Activated naive CD4-positive, alpha-beta T cell treated with anti-CD3 and anti-CD28 coated beads, Interleukin-2, amount 50 U/mL, for 24 hours (primary cell): ENCODE data around the gene PTPRD.
"Not testable (repeated sequence)": the region's sequence is repeated elsewhere in the genome, so short reads cannot be mapped to it uniquely, and the experiment has no call there.

Experiments
- H3K27ac Mint-ChIP-seq: one replicate; pipeline ENCODE4 v1.8.0; 2021; ENCODE audit warnings: mild to moderate bottlenecking, mixed read lengths
- H3K27me3 Mint-ChIP-seq: one replicate; pipeline ENCODE4 v1.8.0; 2021; ENCODE audit warnings: mixed read lengths
- H3K36me3 Mint-ChIP-seq: one replicate; pipeline ENCODE4 v1.8.0; 2021; ENCODE audit warnings: mixed read lengths
- H3K4me1 Mint-ChIP-seq: one replicate; pipeline ENCODE4 v1.8.0; 2021; ENCODE audit warnings: mixed read lengths
- H3K4me3 Mint-ChIP-seq: one replicate; pipeline ENCODE4 v1.8.0; 2021; ENCODE audit warnings: mild to moderate bottlenecking, mixed read lengths
- H3K9me3 Mint-ChIP-seq: one replicate; pipeline ENCODE4 v1.8.0; 2021; ENCODE audit warnings: mixed read lengths

PTPRD gene

GRCh38 chr9:10396615-10397014, 216.2 kb downstream of the PTPRD start:
- no peak overlapping the region for H3K4me3 Mint-ChIP-seq
- no peaks in the 10 kb centered on the region for H3K9me3 Mint-ChIP-seq
- H3K36me3 Mint-ChIP-seq, result no peaks in the 10 kb centered on the region
- no peaks in the 10 kb centered on the region for H3K27me3 Mint-ChIP-seq
- no peak overlapping the region for H3K27ac Mint-ChIP-seq
- no peaks in the 10 kb centered on the region for H3K4me1 Mint-ChIP-seq

DNA sequence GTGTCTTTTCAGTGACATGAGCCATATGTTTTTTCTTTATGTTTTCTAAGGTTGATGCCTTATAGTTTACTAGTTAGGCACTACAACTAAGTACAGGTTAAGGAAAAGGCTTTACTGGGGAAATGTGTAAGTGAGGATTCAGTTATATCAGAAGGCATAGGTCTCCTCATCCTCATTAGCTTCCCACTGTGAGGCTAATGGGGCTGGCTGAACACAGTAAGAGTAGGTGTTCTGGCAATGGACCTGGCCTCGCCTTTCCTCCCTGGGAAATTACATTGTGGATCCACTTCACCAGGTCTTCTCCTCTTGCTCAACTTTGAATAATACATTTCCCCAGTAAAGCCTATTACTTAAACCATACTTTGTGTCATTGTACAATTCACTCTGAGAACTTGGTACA, 225.5 kb downstream of the PTPRD start:
- H3K36me3 Mint-ChIP-seq, result no peaks in the 10 kb centered on the region
- H3K4me3 Mint-ChIP-seq, result no peak overlapping the region
- H3K27me3 Mint-ChIP-seq, result no peaks in the 10 kb centered on the region
- H3K9me3 Mint-ChIP-seq, result peaks cover 11% of the 10 kb centered on the region
- no peaks in the 10 kb centered on the region for H3K4me1 Mint-ChIP-seq
- no peak overlapping the region for H3K27ac Mint-ChIP-seq

DNA sequence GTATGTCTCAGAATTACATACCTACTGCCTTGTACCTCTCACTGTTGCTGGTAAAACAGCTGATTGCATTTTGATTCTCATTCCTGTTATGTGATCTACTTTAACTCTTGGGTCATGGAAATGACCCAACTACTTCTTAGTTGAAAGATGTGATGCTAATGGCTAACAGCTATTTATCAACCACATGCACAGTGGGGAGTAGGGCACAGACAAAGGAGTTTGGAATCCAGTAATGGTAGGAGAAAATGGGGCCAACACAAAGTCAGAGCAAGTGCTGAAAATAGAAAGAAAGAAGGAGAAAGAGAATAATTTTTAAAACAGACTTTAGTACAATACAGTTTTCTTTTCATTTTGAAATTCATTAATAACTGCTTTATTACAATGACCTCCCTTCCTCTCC, 241.0 kb downstream of the PTPRD start:
- Mint-ChIP-seq H3K4me3 (no peak overlapping the region), H3K36me3 (no peaks in the 10 kb centered on the region), H3K9me3 (no peaks in the 10 kb centered on the region), H3K27ac (no peak overlapping the region), H3K27me3 (no peaks in the 10 kb centered on the region), H3K4me1 (no peaks in the 10 kb centered on the region)

- Mint-ChIP-seq H3K27me3 (no peaks in the 10 kb centered on the region), H3K9me3 (no peaks in the 10 kb centered on the region), H3K4me3 (no peak overlapping the region), H3K4me1 (no peaks in the 10 kb centered on the region), H3K27ac (no peak overlapping the region), H3K36me3 (no peaks in the 10 kb centered on the region)
Observed at GRCh38 chr9:10366171-10366779, 246.5 kb downstream of the PTPRD start.

GRCh38 chr9:10354591-10354990, 258.2 kb downstream of the PTPRD start:
- no peak overlapping the region for H3K4me3 Mint-ChIP-seq
- H3K27me3 Mint-ChIP-seq, result no peaks in the 10 kb centered on the region
- H3K36me3 Mint-ChIP-seq, result no peaks in the 10 kb centered on the region
- H3K9me3 Mint-ChIP-seq, result no peaks in the 10 kb centered on the region
- no peak overlapping the region for H3K27ac Mint-ChIP-seq
- no peaks in the 10 kb centered on the region for H3K4me1 Mint-ChIP-seq

DNA sequence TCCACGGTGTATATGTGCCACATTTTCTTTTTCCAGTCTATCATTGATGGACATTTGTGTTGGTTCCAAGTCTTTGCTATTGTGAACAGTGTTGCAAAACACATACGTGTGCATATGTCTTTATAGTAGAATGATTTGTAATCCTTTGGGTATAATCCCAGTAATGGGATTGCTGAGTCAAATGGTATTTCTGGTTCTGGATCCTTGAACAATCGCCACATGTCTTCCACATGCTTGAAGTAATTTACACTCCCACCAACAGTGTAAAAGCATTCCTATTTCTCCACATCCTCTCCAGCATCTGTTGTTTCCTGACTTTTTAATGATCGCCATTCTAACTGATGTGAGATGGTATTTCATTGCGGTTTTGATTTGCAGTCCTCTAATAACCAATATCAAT, 267.2 kb downstream of the PTPRD start:
- H3K27ac Mint-ChIP-seq, H3K4me1 Mint-ChIP-seq, H3K4me3 Mint-ChIP-seq, H3K27me3 Mint-ChIP-seq, H3K36me3 Mint-ChIP-seq, H3K9me3 Mint-ChIP-seq: not testable (repeated sequence)

- no peak overlapping the region for H3K4me3 Mint-ChIP-seq
- H3K27me3 Mint-ChIP-seq, result no peaks in the 10 kb centered on the region
- H3K36me3 Mint-ChIP-seq, result no peaks in the 10 kb centered on the region
- no peak overlapping the region for H3K27ac Mint-ChIP-seq
- H3K4me1 Mint-ChIP-seq, result no peaks in the 10 kb centered on the region
- peaks cover 11% of the 10 kb centered on the region for H3K9me3 Mint-ChIP-seq
Observed at GRCh38 chr9:10341057-10341456, 271.7 kb downstream of the PTPRD start.

- H3K4me1 Mint-ChIP-seq, result no peaks in the 10 kb centered on the region
- peaks cover 21% of the 10 kb centered on the region for H3K9me3 Mint-ChIP-seq
- no peaks in the 10 kb centered on the region for H3K27me3 Mint-ChIP-seq
- H3K36me3 Mint-ChIP-seq, result no peaks in the 10 kb centered on the region
- no peak overlapping the region for H3K27ac Mint-ChIP-seq
- H3K4me3 Mint-ChIP-seq, result no peak overlapping the region
Observed at GRCh38 chr9:10339152-10339551, 273.6 kb downstream of the PTPRD start.

GRCh38 chr9:10331157-10331556, 281.6 kb downstream of the PTPRD start:
- no peaks in the 10 kb centered on the region for H3K4me1 Mint-ChIP-seq
- H3K27me3 Mint-ChIP-seq, result no peaks in the 10 kb centered on the region
- H3K4me3 Mint-ChIP-seq, result no peak overlapping the region
- H3K36me3 Mint-ChIP-seq, result no peaks in the 10 kb centered on the region
- peaks cover 11% of the 10 kb centered on the region for H3K9me3 Mint-ChIP-seq
- H3K27ac Mint-ChIP-seq, result no peak overlapping the region

DNA sequence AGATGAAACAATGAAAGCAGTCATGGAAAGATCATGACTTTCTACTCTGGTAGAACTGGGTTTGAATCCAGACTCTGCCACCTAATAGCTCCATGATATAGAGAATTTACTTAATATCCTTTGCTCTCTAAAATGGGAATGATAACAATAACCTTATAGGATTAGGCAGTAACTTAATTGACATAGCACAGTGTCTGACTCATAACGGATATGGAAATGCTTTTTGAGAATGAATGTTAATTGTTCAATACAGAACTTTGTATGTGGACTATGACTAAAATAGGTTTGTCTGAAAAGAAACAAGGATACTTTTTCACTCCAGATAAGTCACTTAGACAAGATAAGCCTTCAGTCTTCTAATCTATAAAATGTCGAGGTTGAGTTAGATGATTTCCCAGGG, 330.7 kb downstream of the PTPRD start:
- Mint-ChIP-seq H3K27ac (no peak overlapping the region), H3K4me1 (no peaks in the 10 kb centered on the region), H3K9me3 (no peaks in the 10 kb centered on the region), H3K36me3 (no peaks in the 10 kb centered on the region), H3K4me3 (no peak overlapping the region), H3K27me3 (no peaks in the 10 kb centered on the region)

- no peaks in the 10 kb centered on the region for H3K36me3 Mint-ChIP-seq
- H3K9me3 Mint-ChIP-seq, result no peaks in the 10 kb centered on the region
- H3K4me3 Mint-ChIP-seq, result no peak overlapping the region
- no peaks in the 10 kb centered on the region for H3K27me3 Mint-ChIP-seq
- no peak overlapping the region for H3K27ac Mint-ChIP-seq
- H3K4me1 Mint-ChIP-seq, result no peaks in the 10 kb centered on the region
Observed at GRCh38 chr9:10274988-10275387, 337.8 kb downstream of the PTPRD start.

- Mint-ChIP-seq H3K9me3 (no peaks in the 10 kb centered on the region), H3K27ac (no peak overlapping the region), H3K27me3 (no peaks in the 10 kb centered on the region), H3K4me1 (no peaks in the 10 kb centered on the region), H3K36me3 (no peaks in the 10 kb centered on the region), H3K4me3 (no peak overlapping the region)
Observed at GRCh38 chr9:10274175-10274574, 338.6 kb downstream of the PTPRD start.

DNA sequence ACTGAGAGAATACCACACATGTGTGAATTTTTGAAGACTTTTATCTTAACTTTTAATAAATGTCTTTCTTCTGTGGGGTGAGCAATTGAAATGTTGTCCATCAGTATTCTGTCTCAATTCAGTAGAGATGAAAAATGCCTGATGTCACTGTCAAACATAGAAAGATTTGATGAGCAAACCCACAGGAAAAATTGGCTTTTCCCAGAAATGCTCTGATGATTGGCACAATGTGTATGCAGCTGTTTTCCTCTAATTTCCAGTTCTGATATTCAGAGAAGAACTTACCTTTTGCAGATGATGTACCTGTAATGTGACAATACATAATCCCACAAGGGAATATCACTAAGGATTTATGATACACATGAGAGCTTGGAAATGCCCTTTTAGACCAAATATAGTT, 340.0 kb downstream of the PTPRD start:
- no peaks in the 10 kb centered on the region for H3K36me3 Mint-ChIP-seq
- no peak overlapping the region for H3K4me3 Mint-ChIP-seq
- H3K4me1 Mint-ChIP-seq, result no peaks in the 10 kb centered on the region
- H3K9me3 Mint-ChIP-seq, result no peaks in the 10 kb centered on the region
- no peaks in the 10 kb centered on the region for H3K27me3 Mint-ChIP-seq
- no peak overlapping the region for H3K27ac Mint-ChIP-seq

DNA sequence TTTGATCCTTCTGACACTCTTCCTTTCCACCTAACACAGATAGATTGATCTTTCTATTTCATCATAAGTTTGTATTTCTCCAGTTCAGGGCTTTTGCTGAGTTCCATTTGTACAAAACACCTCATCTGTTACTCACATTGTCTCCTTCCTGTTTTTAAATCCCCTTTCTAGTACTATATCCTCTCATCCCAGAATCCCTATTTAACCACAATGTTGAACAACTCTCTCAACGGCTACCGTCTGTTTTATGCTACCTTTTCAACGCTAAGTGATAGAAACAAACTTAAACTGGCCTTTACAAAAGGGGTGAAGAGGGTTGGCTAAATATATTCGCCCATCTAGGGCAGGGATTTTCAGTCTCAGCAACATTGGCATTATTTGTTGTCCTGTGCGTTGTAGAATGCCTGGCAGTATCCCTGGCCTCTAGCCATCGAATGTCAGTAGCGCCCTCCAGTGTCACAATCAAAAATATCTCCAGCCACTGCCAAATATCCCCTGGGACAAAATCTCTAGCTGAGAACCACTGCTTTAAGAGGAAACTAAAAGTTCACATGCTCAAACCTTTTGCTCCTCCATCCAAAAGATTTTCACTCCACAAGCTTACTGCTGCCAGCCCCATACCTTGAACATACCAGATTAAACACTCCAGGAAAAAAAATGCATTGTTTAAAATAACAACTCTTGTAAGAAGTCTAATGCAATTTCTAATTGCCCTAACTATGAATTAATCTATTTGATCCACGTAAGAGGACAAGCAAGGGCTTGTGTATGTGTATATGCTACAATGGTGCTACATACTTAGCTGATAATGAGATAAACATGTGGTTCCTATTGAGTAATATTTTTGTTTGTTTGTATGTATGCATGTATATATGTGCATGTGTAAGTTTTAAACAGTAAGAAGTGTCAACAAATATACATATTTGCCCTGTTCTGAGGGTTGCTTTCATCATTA, 344.0 kb downstream of the PTPRD start:
- Mint-ChIP-seq H3K4me1 (no peaks in the 10 kb centered on the region), H3K27me3 (no peaks in the 10 kb centered on the region)

DNA sequence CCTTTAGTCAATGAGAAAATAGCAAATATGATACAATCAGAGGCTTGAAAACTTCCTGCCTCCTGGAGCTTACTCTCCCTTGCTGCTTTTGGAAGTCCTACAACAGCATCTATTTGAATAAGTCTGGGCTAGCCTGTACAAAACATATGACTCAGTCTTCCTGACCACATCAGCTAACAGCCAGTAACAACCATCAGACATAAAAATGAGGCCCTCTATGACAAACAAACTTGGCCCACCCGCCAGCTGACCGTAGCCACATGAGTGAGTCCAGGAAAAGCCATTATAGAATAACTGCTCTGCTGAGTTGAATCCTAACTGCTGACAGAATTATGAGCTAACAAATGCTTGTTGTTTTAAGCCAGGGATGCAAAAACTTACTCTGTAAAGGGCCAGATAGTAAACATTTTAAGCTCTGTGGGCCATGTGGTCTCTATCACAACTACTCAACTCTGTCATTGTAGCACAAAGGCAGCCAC, 347.6 kb downstream of the PTPRD start:
- Mint-ChIP-seq H3K9me3 (peaks cover 6% of the 10 kb centered on the region), H3K27me3 (no peaks in the 10 kb centered on the region)

More for the DNA sequence above, 344.0 kb downstream of the PTPRD start:
- no peak overlapping the region for H3K4me3 Mint-ChIP-seq
- H3K9me3 Mint-ChIP-seq, result no peaks in the 10 kb centered on the region
- no peaks in the 10 kb centered on the region for H3K36me3 Mint-ChIP-seq
- no peak overlapping the region for H3K27ac Mint-ChIP-seq

GRCh38 chr9:10260501-10260900, 352.3 kb downstream of the PTPRD start:
- Mint-ChIP-seq H3K36me3 (no peaks in the 10 kb centered on the region), H3K4me3 (no peak overlapping the region), H3K27ac (no peak overlapping the region), H3K4me1 (no peaks in the 10 kb centered on the region), H3K9me3 (peaks cover 12% of the 10 kb centered on the region), H3K27me3 (no peaks in the 10 kb centered on the region)

More for the DNA sequence above, 347.6 kb downstream of the PTPRD start:
- Mint-ChIP-seq H3K4me1 (no peaks in the 10 kb centered on the region), H3K4me3 (no peak overlapping the region), H3K27ac (no peak overlapping the region), H3K36me3 (no peaks in the 10 kb centered on the region)
